ENCODE data around the gene RUNX1. TPM values are rescaled to one million over a fixed set of nuclear protein-coding genes. Genes with fewer than 3 reads are reported as not detected.

Gene RUNX1
- total RNA-seq, 1 donor from 2014 or later = 62.1 TPM

DNA sequence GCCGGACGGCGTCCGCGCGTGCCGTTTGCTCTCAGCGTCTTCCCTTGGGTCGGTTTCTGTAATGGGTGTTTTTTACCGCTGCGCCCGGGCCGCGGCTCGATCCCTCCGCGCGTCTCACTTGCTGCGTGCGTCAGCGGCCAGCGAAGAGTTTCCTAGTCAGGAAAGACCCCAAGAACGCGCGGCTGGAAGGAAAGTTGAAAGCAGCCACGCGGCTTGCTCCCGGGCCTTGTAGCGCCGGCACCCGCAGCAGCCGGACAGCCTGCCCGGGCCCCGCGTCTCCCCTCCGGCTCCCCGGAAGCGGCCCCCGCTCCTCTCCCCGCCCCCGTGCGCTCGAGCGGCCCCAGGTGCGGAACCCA, 159.8 kb downstream of the RUNX1 start:
- H3K4me3 ChIP-seq = peak overlapping the region; percentile 64 to 84
- no peaks in the 10 kb centered on the region for H3K36me3 ChIP-seq
- H3K27ac ChIP-seq = peak overlapping the region; percentile 90
- peak in 1 of 2 donors; percentile 86 for DNase-seq (ENCODE audit: extremely low spot score in 2 of 2)
- H3K4me1 ChIP-seq = peaks cover 16% of the 10 kb centered on the region
- H3K9me3 ChIP-seq = no peaks in the 10 kb centered on the region
- H3K27me3 ChIP-seq = no peaks in the 10 kb centered on the region
- intact Hi-C loops (cut with DNase I) = loop anchor here (5.0 kb wide), 1 partner anchor 92 kb away; no protein-coding TSS in a partner anchor
- TF ChIP-seq POLR2AphosphoS5 (IDR thresholded peaks at IDR 0.05; ENCODE audit: insufficient read depth in 1 of 2, low read depth in 1 of 2) (no peak), POLR2A (IDR thresholded peaks at IDR 0.05) (no peak)
- TF ChIP-seq, protein P1, sequence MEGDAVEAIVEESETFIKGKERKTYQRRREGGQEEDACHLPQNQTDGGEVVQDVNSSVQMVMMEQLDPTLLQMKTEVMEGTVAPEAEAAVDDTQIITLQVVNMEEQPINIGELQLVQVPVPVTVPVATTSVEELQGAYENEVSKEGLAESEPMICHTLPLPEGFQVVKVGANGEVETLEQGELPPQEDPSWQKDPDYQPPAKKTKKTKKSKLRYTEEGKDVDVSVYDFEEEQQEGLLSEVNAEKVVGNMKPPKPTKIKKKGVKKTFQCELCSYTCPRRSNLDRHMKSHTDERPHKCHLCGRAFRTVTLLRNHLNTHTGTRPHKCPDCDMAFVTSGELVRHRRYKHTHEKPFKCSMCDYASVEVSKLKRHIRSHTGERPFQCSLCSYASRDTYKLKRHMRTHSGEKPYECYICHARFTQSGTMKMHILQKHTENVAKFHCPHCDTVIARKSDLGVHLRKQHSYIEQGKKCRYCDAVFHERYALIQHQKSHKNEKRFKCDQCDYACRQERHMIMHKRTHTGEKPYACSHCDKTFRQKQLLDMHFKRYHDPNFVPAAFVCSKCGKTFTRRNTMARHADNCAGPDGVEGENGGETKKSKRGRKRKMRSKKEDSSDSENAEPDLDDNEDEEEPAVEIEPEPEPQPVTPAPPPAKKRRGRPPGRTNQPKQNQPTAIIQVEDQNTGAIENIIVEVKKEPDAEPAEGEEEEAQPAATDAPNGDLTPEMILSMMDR (IDR thresholded peaks at IDR 0.05) = no peak

- no peaks in the 10 kb centered on the region for H3K27me3 ChIP-seq
- peaks cover 16% of the 10 kb centered on the region for H3K4me1 ChIP-seq
- H3K27ac ChIP-seq = peak overlapping the region; percentile 90
Observed at GRCh38 chr21:34888569-34889319, 160.4 kb downstream of the RUNX1 start.

GRCh38 chr21:34887725-34888568, 161.2 kb downstream of the RUNX1 start:
- Histone ChIP-seq H3K9me3 (no peaks in the 10 kb centered on the region), H3K4me1 (peaks cover 23% of the 10 kb centered on the region), H3K27me3 (no peaks in the 10 kb centered on the region), H3K36me3 (no peaks in the 10 kb centered on the region), H3K4me3 (peak overlapping the region; percentile 64 to 84), H3K27ac (peak overlapping the region; percentile 90)
- DNase-seq (ENCODE audit: extremely low spot score in 2 of 2) = peak in 1 of 2 donors; percentile 94
- TF ChIP-seq POLR2A (IDR thresholded peaks at IDR 0.05) (peak in 1 of 2 donors; percentile 23), POLR2AphosphoS5 (IDR thresholded peaks at IDR 0.05; ENCODE audit: insufficient read depth in 1 of 2, low read depth in 1 of 2) (peak in 1 of 2 donors; percentile 77)
- TF ChIP-seq, protein P1 (IDR thresholded peaks at IDR 0.05) = no peak
- intact Hi-C loops (cut with DNase I) = loop anchor here (5.0 kb wide), 1 partner anchor 91 kb away; no protein-coding TSS in a partner anchor

More at GRCh38 chr21:34888569-34889319, 160.4 kb downstream of the RUNX1 start:
- intact Hi-C loops (cut with DNase I) = loop anchor here (5.0 kb wide), 1 partner anchor 91 kb away; no protein-coding TSS in a partner anchor
- DNase-seq (ENCODE audit: extremely low spot score in 2 of 2) = peak in 1 of 2 donors; percentile 96
- Histone ChIP-seq H3K36me3 (no peaks in the 10 kb centered on the region), H3K9me3 (no peaks in the 10 kb centered on the region), H3K4me3 (peak overlapping the region; percentile 64 to 84)
- TF ChIP-seq POLR2A (IDR thresholded peaks at IDR 0.05) = peak in 1 of 2 donors; percentile 95
- TF ChIP-seq, protein P1 (IDR thresholded peaks at IDR 0.05) = no peak
- TF ChIP-seq POLR2AphosphoS5 (IDR thresholded peaks at IDR 0.05; ENCODE audit: insufficient read depth in 1 of 2, low read depth in 1 of 2) = peak in 1 of 2 donors; percentile 7

DNA sequence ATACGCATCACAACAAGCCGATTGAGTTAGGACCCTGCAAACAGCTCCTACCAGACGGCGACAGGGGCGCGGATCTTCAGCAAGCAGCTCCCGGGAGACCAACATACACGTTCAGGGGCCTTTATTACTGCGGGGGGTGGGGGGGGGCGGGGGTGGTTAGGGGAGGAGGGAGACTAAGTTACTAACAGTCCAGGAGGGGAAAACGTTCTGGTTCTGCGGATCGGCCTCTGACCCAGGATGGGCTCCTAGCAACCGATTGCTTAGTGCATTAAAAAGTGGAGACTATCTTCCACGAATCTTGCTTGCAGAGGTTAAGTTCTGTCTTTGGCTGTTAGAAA, 162.0 kb downstream of the RUNX1 start:
- peaks cover 26% of the 10 kb centered on the region for H3K4me1 ChIP-seq
- intact Hi-C loops (cut with DNase I) = loop anchor here (5.0 kb wide), 1 partner anchor 90 kb away; no protein-coding TSS in a partner anchor
- TF ChIP-seq POLR2A (IDR thresholded peaks at IDR 0.05) (no peak), POLR2AphosphoS5 (IDR thresholded peaks at IDR 0.05; ENCODE audit: insufficient read depth in 1 of 2, low read depth in 1 of 2) (no peak)
- TF ChIP-seq, protein P1 (IDR thresholded peaks at IDR 0.05) = no peak
- H3K27ac ChIP-seq = peak overlapping the region; percentile 90
- H3K9me3 ChIP-seq = no peaks in the 10 kb centered on the region
- no peak for DNase-seq (ENCODE audit: extremely low spot score in 2 of 2)
- H3K4me3 ChIP-seq = peak overlapping the region; percentile 64 to 84
- H3K36me3 ChIP-seq = no peaks in the 10 kb centered on the region
- H3K27me3 ChIP-seq = no peaks in the 10 kb centered on the region

All from vagina (tissue), 2 donors.